Natural killer cell (primary cell): ENCODE measurements around the gene SEMA5A. TPM values are rescaled to one million over a fixed set of nuclear protein-coding genes. Genes with fewer than 3 reads are reported as not detected.

ENCODE experiments used
- ATAC-seq, 3 donors: fragments of 150-1000 bp in 2 of 3; fragments of 200-7000 bp in 1 of 3; cut with Tn5 transposase; 1 replicate in 1 of 3; 2 replicates in 2 of 3; pipeline ENCODE4 v1.10.0; 2021; ENCODE audit warnings: mild to moderate bottlenecking in 2 of 3, moderate library complexity in 2 of 3
- DNase-seq, 2 donors: peaks; one replicate each; pipeline versions ENCODE4 v3.0.0 to v3.0.0-alpha.2; 2013 to 2021; ENCODE audit warnings: mixed read lengths in 1 of 2
- H3K27ac ChIP-seq: one replicate; pipeline ENCODE4 v1.5.1; 2013; ENCODE audit warnings: mild to moderate bottlenecking, low read length
- H3K27me3 ChIP-seq: one replicate; pipeline ENCODE4 v1.6.1; 2013; ENCODE audit warnings: low read length; ENCODE audit not compliant: control insufficient read depth, insufficient read depth
- H3K36me3 ChIP-seq: one replicate; pipeline ENCODE4 v1.6.1; 2013; ENCODE audit warnings: low read length; ENCODE audit not compliant: control insufficient read depth, insufficient read depth
- H3K4me1 ChIP-seq: one replicate; pipeline ENCODE4 v1.6.1; 2013; ENCODE audit warnings: low read length; ENCODE audit not compliant: control insufficient read depth, insufficient read depth
- H3K4me3 ChIP-seq: one replicate; pipeline ENCODE4 v1.5.1; 2013; ENCODE audit warnings: low read length
- H3K9me3 ChIP-seq: one replicate; pipeline ENCODE4 v1.6.1; 2013; ENCODE audit warnings: low read length; ENCODE audit not compliant: control insufficient read depth, insufficient read depth
- H3K27ac Mint-ChIP-seq, 2 donors: one replicate each; pipeline ENCODE4 v1.8.0; 2022; ENCODE audit warnings: mild to moderate bottlenecking in 2 of 2, mixed read lengths in 2 of 2, moderate library complexity in 1 of 2
- H3K27me3 Mint-ChIP-seq, 2 donors: one replicate each; pipeline ENCODE4 v1.8.0; 2022; ENCODE audit warnings: low read depth in 2 of 2, mixed read lengths in 2 of 2
- H3K36me3 Mint-ChIP-seq: one replicate; pipeline ENCODE4 v1.8.0; 2022; ENCODE audit warnings: mixed read lengths
- H3K4me1 Mint-ChIP-seq, 2 donors: one replicate each; pipeline ENCODE4 v1.8.0; 2022; ENCODE audit warnings: mixed read lengths in 2 of 2
- H3K4me3 Mint-ChIP-seq: one replicate; pipeline ENCODE4 v1.8.0; 2022; ENCODE audit warnings: mild to moderate bottlenecking, moderate library complexity, mixed read lengths
- H3K9me3 Mint-ChIP-seq, 2 donors: one replicate each; pipeline ENCODE4 v1.8.0; 2022; ENCODE audit warnings: mixed read lengths in 2 of 2
- WGBS: methylation state at CpG from one replicate; pipeline ENCODE4 v1.1.7; 2013; ENCODE audit warnings: missing lambda C conversion rate; ENCODE audit not compliant: insufficient coverage; 5-methylcytosine and 5-hydroxymethylcytosine counted together
- intact Hi-C: fragments of 100-400 bp; cut with micrococcal nuclease; formaldehyde crosslinking; loops from one replicate; pipeline ENCODE4 v1.14.2; 2022
- total RNA-seq, 4 donors: library from RNA; stranded (reverse); fragments of 120-200 nt in 1 of 4; gene quantifications; one replicate each; pipeline versions ENCODE4 v1.2.3 to v1.2.4, GENCODE V29; 2013 to 2022
- TF ChIP-seq, protein P1 (sequence below): fragments of 200-600 bp; IDR thresholded peaks from one replicate; pipeline ENCODE4 v1.8.0; 2022; ENCODE audit warnings: antibody characterized with exemption

SEMA5A gene
- total RNA-seq, 3 donors from 2014 or later (not counting 1 experiment from before 2014, with no cell fraction given), result 0.15 TPM; not detected in 2

DNA sequence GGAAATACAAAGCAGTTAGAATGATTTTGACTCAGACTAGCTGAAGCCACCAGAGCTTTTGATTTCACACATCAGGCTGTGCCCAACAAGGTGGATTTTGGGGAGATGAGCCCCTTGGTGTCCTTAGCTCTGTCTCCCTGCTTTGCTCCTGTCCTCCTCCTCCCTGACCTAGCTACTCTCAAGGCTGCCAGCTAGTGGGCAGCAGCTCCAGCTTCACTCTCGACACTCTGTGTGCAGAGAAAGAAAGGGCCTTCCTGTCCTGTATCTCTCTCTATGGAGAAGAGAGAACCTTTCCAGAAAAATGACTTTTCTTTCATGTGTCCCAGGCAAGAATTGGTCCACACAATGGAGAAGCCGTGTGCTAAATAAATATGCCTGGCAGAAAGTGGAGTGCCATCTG, 446.2 kb downstream of the SEMA5A start:
- ATAC-seq (no peak), DNase-seq (no peak)
- Mint-ChIP-seq H3K36me3 (no peaks in the 10 kb centered on the region), H3K4me1 (no peaks in the 10 kb centered on the region), H3K27me3 (no peaks in the 10 kb centered on the region), H3K27ac (no peak overlapping the region), H3K9me3 (peaks cover 6 to 8% of the 10 kb centered on the region in 2 donors), H3K4me3 (no peak overlapping the region)
- no peak overlapping the region for H3K4me3 ChIP-seq
- no peak overlapping the region for H3K27ac ChIP-seq
- intact Hi-C loops, result no loop called here
- no peaks in the 10 kb centered on the region for H3K9me3 ChIP-seq
- no peaks in the 10 kb centered on the region for H3K36me3 ChIP-seq
- no peaks in the 10 kb centered on the region for H3K27me3 ChIP-seq
- TF ChIP-seq, protein P1, sequence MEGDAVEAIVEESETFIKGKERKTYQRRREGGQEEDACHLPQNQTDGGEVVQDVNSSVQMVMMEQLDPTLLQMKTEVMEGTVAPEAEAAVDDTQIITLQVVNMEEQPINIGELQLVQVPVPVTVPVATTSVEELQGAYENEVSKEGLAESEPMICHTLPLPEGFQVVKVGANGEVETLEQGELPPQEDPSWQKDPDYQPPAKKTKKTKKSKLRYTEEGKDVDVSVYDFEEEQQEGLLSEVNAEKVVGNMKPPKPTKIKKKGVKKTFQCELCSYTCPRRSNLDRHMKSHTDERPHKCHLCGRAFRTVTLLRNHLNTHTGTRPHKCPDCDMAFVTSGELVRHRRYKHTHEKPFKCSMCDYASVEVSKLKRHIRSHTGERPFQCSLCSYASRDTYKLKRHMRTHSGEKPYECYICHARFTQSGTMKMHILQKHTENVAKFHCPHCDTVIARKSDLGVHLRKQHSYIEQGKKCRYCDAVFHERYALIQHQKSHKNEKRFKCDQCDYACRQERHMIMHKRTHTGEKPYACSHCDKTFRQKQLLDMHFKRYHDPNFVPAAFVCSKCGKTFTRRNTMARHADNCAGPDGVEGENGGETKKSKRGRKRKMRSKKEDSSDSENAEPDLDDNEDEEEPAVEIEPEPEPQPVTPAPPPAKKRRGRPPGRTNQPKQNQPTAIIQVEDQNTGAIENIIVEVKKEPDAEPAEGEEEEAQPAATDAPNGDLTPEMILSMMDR, result no peak
- WGBS, result 83% methylated on average over 2 of the region's 2 CpGs
- no peaks in the 10 kb centered on the region for H3K4me1 ChIP-seq

DNA sequence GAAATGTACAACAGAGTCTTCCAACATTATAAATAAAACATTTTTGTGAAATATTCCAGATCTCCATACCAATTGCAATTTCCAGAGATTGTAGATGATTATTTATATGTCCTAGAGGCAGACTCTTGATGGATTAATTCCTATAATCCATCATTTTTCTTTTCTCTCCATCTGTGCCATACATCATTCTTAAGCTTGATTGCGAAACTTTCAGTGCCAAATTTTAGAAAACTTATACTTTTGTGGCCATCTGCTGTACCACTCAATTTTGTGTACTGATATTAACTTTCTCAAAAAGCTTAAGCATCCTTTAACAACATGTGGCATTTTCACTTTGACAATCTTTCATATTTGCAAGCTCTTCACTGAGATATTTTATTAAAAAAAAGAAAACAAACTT, 446.9 kb downstream of the SEMA5A start:
- 87% methylated on average over 1 of the region's 1 CpG for WGBS
- no peak for ATAC-seq

DNA sequence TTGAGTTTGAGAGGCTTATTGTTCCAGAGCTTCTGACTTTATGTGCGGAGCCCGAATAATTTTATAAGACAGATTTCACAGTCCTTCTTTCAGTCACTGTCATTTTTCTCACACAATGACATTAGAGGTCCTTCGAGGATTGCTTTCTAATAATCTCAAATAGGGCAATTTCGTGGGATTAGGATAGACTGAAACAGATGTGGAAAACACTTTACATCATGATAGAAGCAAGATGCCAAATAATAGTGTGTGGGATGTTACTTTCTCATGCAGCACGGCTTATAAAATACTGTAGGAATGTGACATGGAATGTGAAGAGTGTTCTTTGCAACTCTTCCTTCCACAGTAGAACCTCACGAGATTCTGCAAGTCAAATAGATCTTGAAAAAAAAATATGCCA, 451.3 kb downstream of the SEMA5A start:
- no peak for DNase-seq
- H3K36me3 Mint-ChIP-seq, result peaks cover 9% of the 10 kb centered on the region
- TF ChIP-seq, protein P1, result no peak
- WGBS, result 73% methylated on average over 4 of the region's 6 CpGs
- H3K4me1 ChIP-seq, result no peaks in the 10 kb centered on the region
- no peak for ATAC-seq
- H3K27me3 ChIP-seq, result no peaks in the 10 kb centered on the region
- no peak overlapping the region for H3K4me3 ChIP-seq
- no peak overlapping the region for H3K27ac Mint-ChIP-seq
- no peak overlapping the region for H3K4me3 Mint-ChIP-seq
- no peaks in the 10 kb centered on the region for H3K36me3 ChIP-seq
- H3K27ac ChIP-seq, result no peak overlapping the region
- peaks cover 5 to 9% of the 10 kb centered on the region in 2 donors for H3K9me3 Mint-ChIP-seq
- no peaks in the 10 kb centered on the region for H3K9me3 ChIP-seq
- intact Hi-C loops, result no loop called here
- H3K27me3 Mint-ChIP-seq, result no peaks in the 10 kb centered on the region
- no peaks in the 10 kb centered on the region for H3K4me1 Mint-ChIP-seq

More for the DNA sequence above, 446.9 kb downstream of the SEMA5A start:
- no peak overlapping the region for H3K27ac ChIP-seq
- H3K36me3 ChIP-seq, result no peaks in the 10 kb centered on the region
- TF ChIP-seq, protein P1, result no peak
- Mint-ChIP-seq H3K9me3 (peaks cover 6 to 10% of the 10 kb centered on the region in 2 donors), H3K27ac (no peak overlapping the region), H3K4me1 (no peaks in the 10 kb centered on the region), H3K27me3 (no peaks in the 10 kb centered on the region), H3K4me3 (no peak overlapping the region), H3K36me3 (peaks cover 5% of the 10 kb centered on the region)
- no peaks in the 10 kb centered on the region for H3K27me3 ChIP-seq
- H3K4me3 ChIP-seq, result no peak overlapping the region
- no peaks in the 10 kb centered on the region for H3K4me1 ChIP-seq
- intact Hi-C loops, result no loop called here
- no peaks in the 10 kb centered on the region for H3K9me3 ChIP-seq
- no peak for DNase-seq

DNA sequence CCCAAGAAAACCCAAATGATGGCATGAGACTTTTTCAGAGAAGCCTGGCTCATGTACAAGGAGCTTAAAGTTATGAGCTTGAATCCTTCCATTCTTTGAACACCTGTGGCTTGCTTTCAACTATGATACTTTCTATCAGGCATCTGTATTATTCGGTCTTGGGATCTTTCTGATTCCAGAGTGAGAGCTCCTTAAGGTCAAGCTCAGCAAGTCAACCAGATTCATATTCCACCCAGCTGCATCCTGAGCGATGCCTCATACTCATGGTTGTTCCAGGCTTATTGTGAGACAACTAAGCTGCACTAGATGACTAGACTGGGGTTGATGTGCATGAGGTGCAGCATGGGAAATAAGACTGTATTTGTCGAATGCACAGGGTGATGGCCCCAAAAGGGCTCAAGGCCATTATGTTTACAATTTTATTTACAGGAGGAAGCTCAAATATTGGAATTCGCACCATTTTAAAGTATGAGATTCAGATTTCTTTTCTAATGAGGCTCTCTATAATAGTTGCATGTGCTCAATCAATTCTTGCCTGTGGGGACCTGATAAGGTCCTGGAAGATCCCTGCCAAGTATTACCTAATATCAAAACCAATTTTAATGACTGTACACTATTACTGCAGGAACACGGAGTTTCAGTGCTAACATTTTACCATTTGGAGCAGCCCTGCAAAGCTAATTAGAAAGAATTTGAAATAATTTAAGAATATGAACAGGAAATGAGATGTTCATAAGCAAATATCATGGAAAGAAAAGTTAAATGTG, 453.8 kb downstream of the SEMA5A start:
- TF ChIP-seq, protein P1, result no peak
- Histone ChIP-seq H3K4me1 (no peaks in the 10 kb centered on the region), H3K4me3 (no peak overlapping the region), H3K27me3 (no peaks in the 10 kb centered on the region), H3K27ac (no peak overlapping the region), H3K36me3 (no peaks in the 10 kb centered on the region), H3K9me3 (no peaks in the 10 kb centered on the region)
- Mint-ChIP-seq H3K4me3 (no peak overlapping the region), H3K9me3 (peaks cover 7 to 9% of the 10 kb centered on the region in 2 donors), H3K36me3 (peaks cover 9% of the 10 kb centered on the region), H3K27me3 (no peaks in the 10 kb centered on the region), H3K27ac (no peak overlapping the region), H3K4me1 (no peaks in the 10 kb centered on the region)
- intact Hi-C loops, result no loop called here
- ATAC-seq, result no peak
- no peak for DNase-seq
- 86% methylated on average over 5 of the region's 5 CpGs for WGBS
